ENCODE measurements around the gene FCER1G.

The FCER1G gene

GRCh38 chr1:161185732-161186311 lies 29.3 kb upstream of the FCER1G start:
- DNase-seq (ENCODE audit: low read depth), result no peak
- TF ChIP-seq CTCF (IDR thresholded peaks at IDR 0.05; ENCODE audit: low read depth, low read length, missing control alignments), result no peak
- peak overlapping the region; percentile 5; the same call in 1 of the 2 replicates for H3K4me3 ChIP-seq (ENCODE audit: low read depth, low read length)

- no peak for TF ChIP-seq CTCF (IDR thresholded peaks at IDR 0.05; ENCODE audit: low read depth, low read length, missing control alignments)
- no peak overlapping the region for H3K4me3 ChIP-seq (ENCODE audit: low read depth, low read length)
- DNase-seq (ENCODE audit: low read depth), result no peak
Measured at GRCh38 chr1:161187311-161187710, 27.8 kb upstream of the FCER1G start.

GRCh38 chr1:161188381-161188780 lies 26.7 kb upstream of the FCER1G start:
- no peak for TF ChIP-seq CTCF (IDR thresholded peaks at IDR 0.05; ENCODE audit: low read depth, low read length, missing control alignments)
- no peak for DNase-seq (ENCODE audit: low read depth)
- H3K4me3 ChIP-seq (ENCODE audit: low read depth, low read length), result no peak overlapping the region

GRCh38 chr1:161189036-161189435 lies 26.1 kb upstream of the FCER1G start:
- TF ChIP-seq CTCF (IDR thresholded peaks at IDR 0.05; ENCODE audit: low read depth, low read length, missing control alignments), result no peak
- H3K4me3 ChIP-seq (ENCODE audit: low read depth, low read length), result no peak overlapping the region
- DNase-seq (ENCODE audit: low read depth), result no peak

GRCh38 chr1:161190962-161191521 lies 24.1 kb upstream of the FCER1G start:
- DNase-seq (ENCODE audit: low read depth), result no peak
- TF ChIP-seq CTCF (IDR thresholded peaks at IDR 0.05; ENCODE audit: low read depth, low read length, missing control alignments), result no peak
- H3K4me3 ChIP-seq (ENCODE audit: low read depth, low read length), result no peak overlapping the region

GRCh38 chr1:161191971-161192370 lies 23.1 kb upstream of the FCER1G start:
- H3K4me3 ChIP-seq (ENCODE audit: low read depth, low read length), result no peak overlapping the region
- no peak for TF ChIP-seq CTCF (IDR thresholded peaks at IDR 0.05; ENCODE audit: low read depth, low read length, missing control alignments)
- no peak for DNase-seq (ENCODE audit: low read depth)

Data from GM12864 (cell line).